Activated T-helper 1 cell treated with anti-CD3 and anti-CD28 coated beads, Interleukin-2, amount 50 U/mL, for 16 hours (primary cell): ENCODE measurements around the gene CCDC85B.
A peak's percentile ranks its signal among the peaks of the same experiment; 100 is the strongest.

ENCODE experiments used
- DNase-seq, 2 donors: peaks; one replicate each; pipeline ENCODE4 v3.0.0-alpha.2; 2020; ENCODE audit warnings: low read depth in 1 of 2, low spot score in 1 of 2

CCDC85B gene

DNA sequence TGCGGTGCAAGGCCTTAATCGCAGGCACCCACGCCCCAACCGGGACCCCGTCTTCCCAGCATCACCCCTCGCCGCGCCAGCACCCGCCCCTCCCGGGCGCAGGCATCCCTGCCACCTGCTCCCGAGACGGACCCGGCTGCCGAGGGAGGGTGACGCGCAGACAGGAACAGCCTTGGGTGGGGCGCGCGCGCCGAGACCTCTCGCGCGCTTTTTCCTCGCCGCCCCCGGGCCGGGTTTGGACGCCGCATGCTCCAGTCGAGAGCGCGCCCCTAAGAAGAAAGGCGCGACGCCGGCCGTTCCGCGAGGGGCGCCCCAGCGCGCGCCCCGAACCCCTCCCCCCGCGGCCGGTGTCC is 33.0 kb upstream of the CCDC85B start:
- peak; percentile 52 to 53 for DNase-seq

DNA sequence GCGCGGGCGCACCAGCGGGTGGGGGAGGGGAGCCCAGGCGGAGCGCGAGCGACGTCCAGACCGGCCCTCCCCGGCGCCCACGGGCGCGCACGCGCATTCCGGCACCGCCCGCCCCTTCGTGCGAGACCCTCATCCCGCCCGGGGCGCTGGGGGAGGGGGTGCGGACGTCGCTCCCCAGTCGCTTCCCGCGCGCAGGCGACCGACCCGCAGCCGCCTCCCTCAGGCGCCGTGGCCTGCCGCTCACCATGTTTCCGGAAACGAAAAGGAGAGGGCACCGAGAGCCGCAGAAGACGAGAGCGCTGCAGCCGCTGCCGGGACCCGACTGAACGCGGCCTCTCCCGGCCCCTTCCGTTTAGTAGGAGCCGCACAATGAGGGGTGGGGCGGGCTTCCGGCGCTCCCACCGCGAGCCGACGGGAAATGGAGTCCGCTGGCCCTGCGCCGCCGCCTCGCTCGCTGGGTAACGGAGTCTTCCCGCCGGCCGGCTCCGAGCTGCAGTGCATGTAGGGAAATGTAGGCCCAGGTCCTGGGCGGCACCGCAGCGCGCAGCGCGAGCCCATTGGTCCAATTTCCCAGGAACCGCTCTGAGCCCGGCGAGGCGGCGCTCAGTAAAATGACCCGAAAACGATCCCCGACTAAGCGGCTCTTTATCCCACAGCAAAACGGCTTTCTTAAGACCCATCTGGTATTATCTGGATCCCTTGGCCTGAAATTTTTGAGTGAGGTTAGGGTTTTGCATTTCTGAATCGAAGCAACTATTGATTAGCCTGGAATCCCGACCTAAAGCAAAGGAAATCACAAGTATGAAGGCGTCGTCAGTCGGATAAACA is 32.4 kb upstream of the CCDC85B start, which contains the start of gene CFL1:
Gene CFL1 (minus strand): TSS at position 328 of the 828 bp plus-strand sequence. CDS start 81 bp downstream, at position 247.
- DNase-seq = peak; percentile 93 to 97

DNA sequence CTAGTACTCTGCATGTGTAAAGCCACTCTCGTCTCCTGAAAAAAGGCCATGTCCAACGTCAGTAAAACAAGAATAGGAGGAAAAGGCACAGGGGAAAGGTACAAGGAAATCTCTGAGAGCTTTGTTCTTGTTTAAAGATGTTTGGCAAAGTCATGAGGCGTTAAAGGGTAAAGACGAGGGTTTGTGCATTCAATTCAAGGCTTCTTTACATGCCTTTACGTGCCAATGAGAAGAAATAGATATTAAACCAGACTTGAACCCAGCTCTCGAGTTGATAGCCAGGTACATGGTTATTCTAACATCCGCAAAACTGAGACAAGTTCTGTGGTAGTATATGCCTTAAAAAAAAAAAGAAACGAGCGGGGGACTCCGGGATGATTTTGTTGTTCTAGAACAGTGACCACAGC is 31.8 kb upstream of the CCDC85B start:
- no peak for DNase-seq

DNA sequence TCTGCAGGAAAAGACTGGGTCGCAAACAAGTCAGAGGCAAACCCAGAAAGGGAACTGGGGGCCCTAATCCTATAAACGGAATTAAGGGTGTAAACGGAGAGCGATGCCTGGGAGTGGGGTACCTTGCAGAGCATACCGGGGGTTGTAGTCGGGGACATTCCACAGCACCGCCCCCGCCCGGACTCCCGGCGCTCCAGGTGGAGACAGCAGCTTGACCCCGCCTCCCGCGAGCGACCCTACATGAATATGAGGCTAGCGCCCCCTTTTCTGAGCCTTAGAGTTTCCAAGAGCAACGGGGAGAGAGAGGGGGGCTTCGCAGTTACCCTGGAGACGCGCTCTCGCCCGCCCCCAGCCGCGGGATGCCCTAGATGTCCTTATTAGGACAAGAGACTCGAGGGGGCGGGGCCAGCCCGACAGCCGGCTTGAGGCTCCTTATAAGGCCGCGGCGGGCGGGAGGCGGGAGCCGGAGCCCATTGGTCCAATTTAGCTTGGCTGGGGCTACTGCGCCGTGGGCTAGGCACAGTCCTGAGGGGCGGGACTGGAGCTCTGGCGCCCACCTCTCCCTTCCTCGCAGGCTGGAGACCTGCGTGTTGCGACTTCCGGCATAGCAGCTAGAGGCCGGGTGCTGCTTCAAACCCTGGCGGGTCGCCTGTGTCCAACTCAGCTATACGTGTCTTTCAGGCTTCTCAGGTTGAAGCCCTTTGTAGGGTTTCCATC is 31.2 kb upstream of the CCDC85B start:
- DNase-seq = peak; percentile 88 to 93

DNA sequence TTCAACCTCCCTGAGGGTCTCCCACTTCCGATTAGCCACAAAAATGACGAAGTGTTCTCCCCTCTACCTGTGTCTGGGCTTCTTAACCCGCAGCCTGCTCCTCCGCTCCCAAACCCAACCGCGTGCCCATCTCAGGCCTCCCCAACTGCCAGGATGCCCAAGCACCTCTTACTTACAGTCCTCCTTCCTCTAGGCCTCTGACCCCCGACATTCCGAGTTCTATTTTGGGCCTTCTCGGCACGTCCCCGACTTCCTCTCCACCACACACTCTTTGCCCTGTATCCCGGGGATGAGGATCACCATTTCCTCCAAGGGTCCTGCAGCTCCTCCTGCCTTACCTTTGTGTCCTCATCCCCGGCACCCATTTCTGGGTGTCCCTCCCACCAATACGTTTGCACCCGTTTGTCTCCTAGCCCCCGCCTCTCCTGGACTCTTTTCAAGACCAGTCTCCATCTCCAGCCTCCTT is 30.6 kb upstream of the CCDC85B start:
- DNase-seq = no peak

DNA sequence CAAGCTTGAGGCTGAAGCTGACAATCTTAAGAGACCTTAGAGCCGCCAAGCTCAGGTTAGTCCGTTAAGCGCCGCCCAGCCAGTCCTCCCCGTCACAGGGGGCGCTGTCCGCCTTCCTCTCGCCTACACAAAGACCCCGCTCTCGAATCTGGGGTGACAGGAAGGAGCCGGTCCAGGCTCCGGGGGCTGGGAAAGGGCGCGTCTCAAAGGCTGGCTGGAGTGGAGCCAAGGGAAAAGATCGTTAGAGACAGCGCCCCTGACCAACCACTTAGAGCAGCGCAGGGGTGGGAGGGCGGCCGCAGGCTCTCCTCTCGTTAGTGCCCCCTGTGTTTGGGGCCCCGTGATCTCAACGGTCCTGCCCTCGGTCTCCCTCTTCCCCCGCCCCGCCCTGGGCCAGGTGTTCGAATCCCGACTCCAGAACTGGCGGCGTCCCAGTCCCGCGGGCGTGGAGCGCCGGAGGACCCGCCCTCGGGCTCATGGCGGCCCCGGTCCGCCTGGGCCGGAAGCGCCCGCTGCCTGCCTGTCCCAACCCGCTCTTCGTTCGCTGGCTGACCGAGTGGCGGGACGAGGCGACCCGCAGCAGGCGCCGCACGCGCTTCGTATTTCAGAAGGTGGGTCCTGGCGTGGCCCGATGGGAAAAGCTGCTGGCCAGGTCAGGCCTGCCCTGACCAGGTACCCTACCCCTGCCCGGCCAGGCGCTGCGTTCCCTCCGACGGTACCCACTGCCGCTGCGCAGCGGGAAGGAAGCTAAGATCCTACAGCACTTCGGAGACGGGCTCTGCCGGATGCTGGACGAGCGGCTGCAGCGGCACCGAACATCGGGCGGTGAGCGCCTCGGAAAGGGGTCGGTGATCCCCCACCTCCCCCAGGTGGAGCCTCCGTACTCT is 30.0 kb upstream of the CCDC85B start, which contains the start of gene MUS81:
Gene MUS81 (plus strand): TSS at position 156 of the 887 bp plus-strand sequence. CDS start 321 bp downstream, at position 477.
- DNase-seq = peak; percentile 93 to 98

DNA sequence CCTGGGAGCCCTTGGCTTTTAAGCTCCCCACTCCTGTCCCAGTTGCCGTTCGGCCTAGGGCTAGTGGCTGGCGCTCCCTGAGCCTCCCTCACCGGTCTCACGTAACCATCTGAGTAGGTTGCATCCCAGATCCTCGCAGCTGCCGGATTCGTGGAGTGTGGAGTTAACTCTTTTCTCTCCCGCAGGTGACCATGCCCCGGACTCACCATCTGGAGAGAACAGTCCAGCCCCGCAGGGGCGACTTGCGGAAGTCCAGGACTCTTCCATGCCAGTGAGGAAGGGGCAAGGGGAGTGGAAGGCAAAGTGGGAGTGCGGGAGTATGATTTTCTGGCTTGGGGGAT is 29.3 kb upstream of the CCDC85B start:
- DNase-seq = no peak

DNA sequence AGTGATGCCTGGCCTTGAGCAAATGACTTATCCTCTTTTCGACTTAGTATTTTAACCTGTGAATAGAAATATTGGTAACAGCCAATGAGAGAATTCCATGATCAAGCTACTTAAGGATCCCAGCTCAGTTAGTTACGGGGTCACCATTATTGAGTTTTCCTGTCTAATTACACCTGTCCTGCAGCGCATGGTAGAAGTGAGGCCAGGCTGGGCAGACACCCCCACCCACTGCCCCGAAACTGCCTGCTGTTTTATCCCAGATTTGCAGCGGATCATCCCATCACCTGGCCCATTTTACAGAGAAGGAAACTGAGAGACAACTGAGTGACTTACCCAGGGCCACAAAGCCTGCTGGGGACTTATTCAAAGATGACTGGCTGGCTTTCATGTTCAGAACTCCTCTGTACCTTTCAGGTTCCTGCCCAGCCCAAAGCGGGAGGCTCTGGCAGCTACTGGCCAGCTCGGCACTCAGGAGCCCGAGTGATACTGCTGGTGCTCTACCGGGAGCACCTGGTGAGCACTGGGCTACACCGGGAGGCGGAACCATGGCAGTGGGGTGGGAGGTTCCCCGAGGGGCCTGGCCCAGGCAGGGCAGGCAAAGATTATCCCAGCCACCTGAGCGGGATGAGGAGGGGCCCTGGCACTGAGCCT is 28.8 kb upstream of the CCDC85B start:
- no peak for DNase-seq

DNA sequence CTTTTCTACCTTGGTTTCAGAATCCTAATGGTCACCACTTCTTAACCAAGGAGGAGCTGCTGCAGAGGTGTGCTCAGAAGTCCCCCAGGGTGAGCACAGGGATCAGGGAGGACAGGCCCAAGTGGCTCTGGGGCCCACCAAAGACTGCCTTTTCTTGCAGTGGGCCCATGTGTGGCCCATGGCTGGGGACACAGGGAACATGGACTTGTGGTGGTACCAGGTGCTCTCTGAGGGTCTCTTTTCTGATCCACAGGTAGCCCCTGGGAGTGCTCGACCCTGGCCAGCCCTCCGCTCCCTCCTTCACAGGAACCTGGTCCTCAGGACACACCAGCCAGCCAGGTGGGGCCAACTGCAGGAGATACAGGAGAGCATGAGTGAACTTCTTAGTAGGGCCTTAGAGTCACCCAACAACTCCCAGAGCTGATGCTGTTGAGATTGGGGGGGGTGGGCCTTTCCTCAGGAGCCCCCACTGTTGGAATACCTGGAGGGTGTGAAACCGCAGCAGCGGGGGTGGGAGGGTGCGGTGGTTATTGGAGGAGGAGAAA is 28.2 kb upstream of the CCDC85B start:
- DNase-seq = no peak

DNA sequence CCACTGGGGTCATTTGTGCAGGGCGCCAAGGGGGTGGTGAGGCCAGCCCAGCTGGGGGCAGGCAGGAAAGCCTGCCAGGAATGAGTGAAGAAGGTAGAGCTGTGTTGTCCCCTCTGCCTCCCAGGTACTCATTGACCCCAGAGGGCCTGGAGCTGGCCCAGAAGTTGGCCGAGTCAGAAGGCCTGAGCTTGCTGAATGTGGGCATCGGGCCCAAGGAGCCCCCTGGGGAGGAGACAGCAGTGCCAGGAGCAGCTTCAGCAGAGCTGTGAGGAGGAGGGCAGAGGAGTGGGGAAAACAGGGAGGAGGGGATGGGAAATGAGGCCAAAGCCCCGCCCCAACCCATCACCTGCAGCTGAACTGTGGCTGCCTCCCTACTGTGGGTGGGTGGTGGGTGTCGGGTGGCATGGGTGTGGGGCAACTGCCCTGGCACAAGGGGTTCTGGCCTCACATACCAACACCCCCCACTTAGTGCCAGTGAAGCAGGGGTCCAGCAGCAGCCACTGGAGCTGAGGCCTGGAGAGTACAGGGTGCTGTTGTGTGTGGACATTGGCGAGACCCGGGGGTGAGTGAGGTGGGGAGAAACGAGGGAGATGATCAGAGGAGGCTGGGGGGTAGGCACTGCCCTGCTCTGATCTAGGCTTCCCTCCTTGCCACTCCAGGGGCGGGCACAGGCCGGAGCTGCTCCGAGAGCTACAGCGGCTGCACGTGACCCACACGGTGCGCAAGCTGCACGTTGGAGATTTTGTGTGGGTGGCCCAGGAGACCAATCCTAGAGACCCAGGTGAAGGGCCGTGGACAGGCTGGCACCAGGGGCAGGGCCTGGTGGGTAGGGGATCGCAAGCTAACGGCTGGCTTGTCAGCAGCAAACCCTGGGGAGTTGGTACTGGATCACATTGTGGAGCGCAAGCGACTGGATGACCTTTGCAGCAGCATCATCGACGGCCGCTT is 27.3 kb upstream of the CCDC85B start:
- DNase-seq = no peak

DNA sequence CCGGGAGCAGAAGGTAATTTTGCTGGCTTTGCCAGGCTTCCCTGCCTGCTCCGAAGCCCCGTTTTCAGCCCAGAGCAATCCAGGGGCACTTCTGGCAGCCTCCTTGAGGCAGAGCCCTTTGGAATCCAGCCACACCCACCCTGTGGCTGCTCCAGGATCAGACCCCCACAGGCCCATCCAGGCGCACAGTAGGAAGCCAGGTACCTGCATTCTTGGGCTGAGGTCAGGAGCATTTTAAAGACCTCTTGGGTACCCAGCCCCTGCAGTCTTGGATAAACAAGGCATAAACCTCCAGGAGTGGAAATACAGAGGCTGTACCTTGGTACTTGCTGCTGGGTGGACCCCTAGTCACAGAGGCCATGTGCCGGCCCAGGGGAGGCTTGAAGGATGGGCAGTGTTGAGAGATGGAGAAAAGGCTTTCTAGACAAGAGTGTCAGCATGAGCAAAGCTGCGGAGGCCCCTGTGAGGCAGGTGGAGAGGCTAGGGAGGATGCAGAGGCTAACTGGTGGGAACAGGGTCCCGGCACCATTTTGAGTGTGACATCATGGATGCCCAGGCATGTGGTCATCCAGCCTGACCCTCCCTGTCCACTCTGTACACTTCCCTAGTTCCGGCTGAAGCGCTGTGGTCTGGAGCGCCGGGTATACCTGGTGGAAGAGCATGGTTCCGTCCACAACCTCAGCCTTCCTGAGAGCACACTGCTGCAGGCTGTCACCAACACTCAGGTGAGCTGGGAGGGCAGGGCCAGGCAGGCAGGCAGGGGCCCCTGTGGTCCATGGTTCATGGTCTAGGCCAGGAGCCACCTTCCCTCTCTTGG is 26.4 kb upstream of the CCDC85B start:
- no peak for DNase-seq

DNA sequence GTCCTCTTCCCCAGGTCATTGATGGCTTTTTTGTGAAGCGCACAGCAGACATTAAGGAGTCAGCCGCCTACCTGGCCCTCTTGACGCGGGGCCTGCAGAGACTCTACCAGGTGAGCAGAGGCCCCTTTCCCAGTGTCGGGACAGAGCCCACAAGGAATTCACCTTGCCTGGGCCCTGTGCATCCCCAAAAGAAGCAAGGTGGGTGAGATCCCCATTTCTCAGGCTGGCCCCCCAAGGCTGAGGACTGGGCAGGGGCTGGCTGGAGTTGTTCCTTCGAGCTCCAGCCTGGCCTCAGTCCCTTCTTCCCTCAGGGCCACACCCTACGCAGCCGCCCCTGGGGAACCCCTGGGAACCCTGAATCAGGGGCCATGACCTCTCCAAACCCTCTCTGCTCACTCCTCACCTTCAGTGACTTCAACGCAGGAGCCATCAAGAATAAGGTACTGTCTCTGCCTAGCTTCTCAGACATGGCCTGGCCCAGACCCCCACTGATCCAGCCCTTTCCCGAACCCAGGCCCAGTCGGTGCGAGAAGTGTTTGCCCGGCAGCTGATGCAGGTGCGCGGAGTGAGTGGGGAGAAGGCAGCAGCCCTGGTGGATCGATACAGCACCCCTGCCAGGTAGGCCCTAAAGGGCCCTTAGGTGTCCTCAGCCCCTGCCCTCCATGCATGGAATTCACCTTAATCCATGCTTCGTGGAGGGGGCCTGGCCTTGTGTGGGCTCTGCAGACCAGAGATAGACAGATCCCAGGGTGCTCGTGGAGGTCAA is 25.6 kb upstream of the CCDC85B start:
- DNase-seq = no peak

DNA sequence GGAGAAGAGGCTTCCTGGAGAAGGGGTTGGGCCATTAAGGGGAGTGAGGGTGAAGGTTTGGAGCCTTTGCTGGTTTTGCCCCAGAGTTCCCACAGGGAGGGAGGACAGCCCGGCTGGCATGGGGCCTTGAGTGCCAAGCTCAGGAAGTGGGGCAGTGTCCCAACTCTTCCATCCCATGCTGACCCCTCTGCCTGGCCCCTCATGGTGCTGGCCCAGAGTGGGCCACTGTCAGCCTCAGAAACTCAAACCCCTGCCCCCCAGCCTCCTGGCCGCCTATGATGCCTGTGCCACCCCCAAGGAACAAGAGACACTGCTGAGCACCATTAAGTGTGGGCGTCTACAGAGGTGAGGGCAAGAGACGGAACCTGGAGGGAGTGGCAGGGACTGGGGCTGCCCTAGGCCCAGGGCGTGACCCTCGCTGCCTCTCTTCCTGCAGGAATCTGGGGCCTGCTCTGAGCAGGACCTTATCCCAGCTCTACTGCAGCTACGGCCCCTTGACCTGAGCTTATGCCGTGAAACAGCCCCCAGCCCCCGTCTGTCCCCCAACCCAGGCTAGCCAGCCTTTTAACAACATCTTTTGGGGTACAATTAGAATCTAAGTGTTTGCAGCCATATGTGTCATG is 24.8 kb upstream of the CCDC85B start:
- DNase-seq = no peak

DNA sequence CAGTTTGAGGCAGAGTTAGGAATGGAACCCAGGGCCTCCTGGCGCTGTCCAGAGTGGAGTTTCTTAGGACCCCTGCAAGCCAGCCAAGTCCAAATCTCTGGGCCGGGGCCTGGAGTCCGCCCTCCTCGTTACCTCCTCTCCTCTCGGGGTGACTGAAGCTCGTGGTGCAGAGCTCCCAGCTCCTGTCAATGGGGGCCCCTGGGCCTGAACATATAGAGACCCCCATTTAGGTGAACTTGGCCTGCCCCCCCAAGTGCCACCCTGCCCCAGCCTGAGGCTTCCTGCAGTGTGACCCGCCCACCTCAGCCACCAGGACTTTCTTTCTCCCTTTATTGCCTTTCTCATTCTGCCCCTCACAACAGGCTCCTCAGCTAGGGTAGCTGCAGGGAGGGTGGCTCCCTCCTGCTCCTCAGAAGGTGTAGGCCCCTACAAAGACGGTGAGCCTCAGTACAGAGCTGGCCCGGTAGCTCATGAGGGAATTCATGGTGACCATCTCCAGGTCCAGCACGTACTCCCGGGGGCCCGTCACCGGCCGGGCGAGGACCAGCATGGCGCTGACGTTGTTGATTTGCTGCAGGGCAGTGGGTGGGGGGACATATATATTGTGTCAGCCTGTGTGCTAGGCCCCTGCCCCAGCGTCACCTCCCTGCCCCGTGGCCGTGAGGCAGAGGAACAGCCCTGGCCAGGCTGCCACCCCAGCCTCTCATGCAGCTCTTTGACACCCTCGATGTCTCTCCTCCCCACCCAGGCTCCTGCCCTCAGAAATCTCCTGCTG is 23.8 kb upstream of the CCDC85B start:
- DNase-seq = no peak

DNA sequence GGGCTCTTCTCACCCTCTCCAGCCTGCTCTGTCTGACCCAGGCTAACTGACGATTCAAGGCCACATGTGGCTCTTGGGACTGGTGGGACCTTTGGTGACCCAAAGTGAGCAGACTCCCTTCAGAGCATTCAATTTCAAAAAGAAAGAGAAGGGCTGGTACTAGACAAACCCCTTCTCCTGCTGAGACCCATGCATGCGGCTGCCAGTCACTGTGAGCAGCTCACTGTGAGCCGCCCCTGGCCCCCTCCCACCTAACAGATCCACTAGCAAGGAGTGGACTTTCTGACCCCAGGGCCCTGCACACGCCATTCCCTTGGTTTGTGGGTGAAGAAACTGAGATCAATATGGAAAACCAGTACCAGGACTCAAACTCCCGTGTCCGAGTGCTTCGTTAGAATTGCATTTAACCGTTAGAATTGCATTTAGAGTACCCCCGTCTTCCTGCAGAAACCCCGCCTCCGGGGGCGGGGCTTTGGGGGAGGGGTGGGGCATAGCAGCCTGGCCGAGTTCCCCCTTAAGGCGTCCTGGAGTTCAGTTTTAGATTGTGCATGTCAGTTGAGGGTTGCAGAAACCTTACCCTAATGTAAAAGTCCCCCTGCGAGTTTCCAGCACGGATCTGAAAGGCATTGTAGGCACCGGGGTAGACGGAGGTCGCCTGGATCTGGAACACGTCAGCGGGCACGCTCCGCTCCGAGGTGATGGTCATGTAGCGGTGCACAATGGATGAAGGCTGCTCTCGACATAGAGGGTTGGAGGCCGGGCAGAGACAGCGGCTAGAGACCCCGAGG is 23.0 kb upstream of the CCDC85B start:
- no peak for DNase-seq
